HCT116 (cell line): ENCODE data around the gene NCLN. TPM values are rescaled to one million over a fixed set of nuclear protein-coding genes. Genes with fewer than 3 reads are reported as not detected.

ENCODE experiments used
- ATAC-seq: fragments of 200-7000 bp; cut with Tn5 transposase; 2 replicates; pipeline ENCODE4 v1.9.1; 2020; ENCODE audit warnings: mild to moderate bottlenecking, moderate library complexity
- Bru-seq: library from RNA; stranded (reverse); fragments of 400-500 nt; gene quantifications from one replicate; lab custom pipeline; 2021; lab: Mats Ljungman, UMichigan
- BruChase-seq, 2 experiments: library from RNA; stranded (reverse); fragments of 400-500 nt; gene quantifications; one replicate each; lab custom pipeline; 2021; lab: Mats Ljungman, UMichigan
- BruUV-seq: library from RNA; stranded (reverse); fragments of 400-500 nt; replicated peaks from 2 replicates; lab custom pipeline; 2021; lab: Mats Ljungman, UMichigan
- CTCF ChIA-PET: fragments of 300-600 bp; sonication (Branson Sonifier 250); formaldehyde crosslinking; loops from one replicate; lab custom pipeline; 2021; ENCODE audit warnings: antibody characterized with exemption; lab: Charles Lee
- POLR2A ChIA-PET: fragments of 300-600, 350-600 bp; sonication (Branson Sonifier 250); formaldehyde crosslinking; loops from one replicate; lab custom pipeline; 2021; ENCODE audit warnings: antibody characterized with exemption; lab: Charles Lee
- RAD21 ChIA-PET, 2 experiments: fragments of 300-600 bp; sonication (Branson Sonifier 250); formaldehyde crosslinking; loops; one replicate each; lab custom pipeline; 2023; ENCODE audit warnings: low total read pairs in 2 of 2; ENCODE audit not compliant: uncharacterized antibody in 2 of 2, unreplicated experiment in 2 of 2, low non-redundant PET in 1 of 2; lab: Charles Lee
- DNase-seq: peaks from one replicate; pipeline ENCODE4 v3.0.0-alpha.2; 2010; ENCODE audit warnings: low read depth, low spot score
- H2AFZ ChIP-seq: fragments of 200-600 bp; shearing (Covaris generic), sonication (generic); 2 replicates; pipeline ENCODE4 v1.6.1; 2017; ENCODE audit warnings: low read depth, mixed run types, mixed read lengths, antibody characterized with exemption, low read length; ENCODE audit not compliant: poor library complexity, severe bottlenecking
- H3K27ac ChIP-seq: 2 replicates; pipeline ENCODE4 v1.5.1; 2012; ENCODE audit warnings: low read depth, low read length
- H3K27me3 ChIP-seq: fragments of 200-600 bp; sonication (generic); 2 replicates; pipeline ENCODE4 v1.6.1; 2016; ENCODE audit warnings: mixed run types, low read length, mixed read lengths; ENCODE audit not compliant: insufficient read depth
- H3K36me3 ChIP-seq, 2 experiments: fragments of 200-500 bp in 1 of 2; fragments of 200-600 bp in 1 of 2; sonication (Bioruptor generic) in 1 of 2; sonication (generic) in 1 of 2; 2 replicates each; pipeline versions ENCODE4 v1.5.1 to v1.6.1; 2014 to 2016; ENCODE audit warnings: low read length in 2 of 2, inconsistent platforms in 1 of 2, mixed read lengths in 1 of 2, mixed run types in 1 of 2; ENCODE audit not compliant: insufficient read depth in 2 of 2, control insufficient read depth in 1 of 2
- H3K4me1 ChIP-seq, 2 experiments: fragments of 200-600 bp in 1 of 2; sonication (generic) in 1 of 2; 2 replicates each; pipeline versions ENCODE4 v1.5.1 to v1.6.1; 2012 to 2017; ENCODE audit warnings: low read length in 2 of 2, inconsistent platforms in 1 of 2, mild to moderate bottlenecking in 1 of 2, mixed read lengths in 1 of 2, mixed run types in 1 of 2, moderate library complexity in 1 of 2; ENCODE audit not compliant: insufficient read depth in 2 of 2, control insufficient read depth in 1 of 2
- H3K4me2 ChIP-seq: fragments of 200-600 bp; sonication (generic); 2 replicates; pipeline ENCODE4 v1.6.1; 2017; ENCODE audit warnings: mixed run types, low read length, mixed read lengths
- H3K4me3 ChIP-seq, 2 experiments: fragments of 200-600 bp in 1 of 2; sonication (generic) in 1 of 2; replicated peaks in 1 of 2; 2 replicates each; pipeline ENCODE4 v1.5.1; 2011 to 2016; ENCODE audit warnings: low read length in 2 of 2, control low read depth in 1 of 2, low read depth in 1 of 2, mild to moderate bottlenecking in 1 of 2, mixed read lengths in 1 of 2, mixed run types in 1 of 2
- H3K79me2 ChIP-seq: fragments of 200-600 bp; sonication (generic); 2 replicates; pipeline ENCODE4 v1.6.1; 2017; ENCODE audit warnings: mild to moderate bottlenecking, mixed run types, low read length, moderate library complexity, mixed read lengths; ENCODE audit not compliant: insufficient read depth
- H3K9ac ChIP-seq: fragments of 200-600 bp; sonication (generic); 2 replicates; pipeline ENCODE4 v1.6.1; 2016; ENCODE audit warnings: low read length, mixed read lengths
- H3K9me2 ChIP-seq: fragments of 200-600 bp; sonication (generic), shearing (Covaris generic); 2 replicates; pipeline ENCODE4 v1.6.1; 2017; ENCODE audit warnings: mixed run types, mild to moderate bottlenecking, moderate library complexity; ENCODE audit not compliant: insufficient read depth
- H3K9me3 ChIP-seq, 2 experiments: fragments of 200-500 bp in 1 of 2; fragments of 200-600 bp in 1 of 2; sonication (Bioruptor generic) in 1 of 2; sonication (generic) in 1 of 2; 2 replicates each; pipeline ENCODE4 v1.6.1; 2014 to 2017; ENCODE audit warnings: low read length in 2 of 2, mixed read lengths in 2 of 2, inconsistent platforms in 1 of 2, low read depth in 1 of 2, mild to moderate bottlenecking in 1 of 2, mixed run types in 1 of 2, moderate library complexity in 1 of 2; ENCODE audit not compliant: control insufficient read depth in 1 of 2, insufficient read depth in 1 of 2
- H4K20me1 ChIP-seq: fragments of 200-600 bp; sonication (generic), shearing (Covaris generic); 2 replicates; pipeline ENCODE4 v1.6.1; 2017; ENCODE audit warnings: mixed run types, mild to moderate bottlenecking, moderate library complexity; ENCODE audit not compliant: insufficient read depth
- EZH2 ChIP-seq: fragments of 200-600 bp; sonication (generic); IDR thresholded peaks from 2 replicates; pipeline ENCODE4 v1.6.1; 2017; ENCODE audit warnings: antibody characterized with exemption, mixed run types
- POLR2AphosphoS5 ChIP-seq: IDR thresholded peaks from 2 replicates; pipeline ENCODE4 v1.6.1; 2011; ENCODE audit warnings: mild to moderate bottlenecking, low read depth, low read length, moderate library complexity
- SP1 ChIP-seq: IDR thresholded peaks from 2 replicates; pipeline ENCODE4 v1.6.1; 2012; ENCODE audit warnings: low read depth
- TCF7L2 ChIP-seq: IDR thresholded peaks from 2 replicates; pipeline ENCODE4 v1.7.0; 2011; ENCODE audit warnings: borderline replicate concordance, inconsistent platforms; ENCODE audit not compliant: insufficient read depth, insufficient read length; ENCODE audit errors: extremely low read depth
- intact Hi-C: fragments of 100-400 bp; cut with micrococcal nuclease; formaldehyde crosslinking; loops from 2 replicates; pipeline ENCODE4 v1.10.0; 2022
- long read RNA-seq: library from polyadenylated mRNA; unstranded; transcript quantifications from one replicate; pipeline ENCODE4 v2.0.0, GENCODE V29; 2021; ENCODE audit not compliant: unreplicated experiment
- polyA plus RNA-seq: library from polyadenylated mRNA; unstranded; fragments of >200 nt; gene quantifications from 2 replicates; pipeline ENCODE4 v1.2.1, GENCODE V29; 2012; ENCODE audit warnings: missing spikeins
- total RNA-seq: library from RNA; stranded (reverse); gene quantifications from one replicate; pipeline ENCODE4 v1.2.1, GENCODE V29; 2021; ENCODE audit not compliant: unreplicated experiment

The NCLN gene, protein sequence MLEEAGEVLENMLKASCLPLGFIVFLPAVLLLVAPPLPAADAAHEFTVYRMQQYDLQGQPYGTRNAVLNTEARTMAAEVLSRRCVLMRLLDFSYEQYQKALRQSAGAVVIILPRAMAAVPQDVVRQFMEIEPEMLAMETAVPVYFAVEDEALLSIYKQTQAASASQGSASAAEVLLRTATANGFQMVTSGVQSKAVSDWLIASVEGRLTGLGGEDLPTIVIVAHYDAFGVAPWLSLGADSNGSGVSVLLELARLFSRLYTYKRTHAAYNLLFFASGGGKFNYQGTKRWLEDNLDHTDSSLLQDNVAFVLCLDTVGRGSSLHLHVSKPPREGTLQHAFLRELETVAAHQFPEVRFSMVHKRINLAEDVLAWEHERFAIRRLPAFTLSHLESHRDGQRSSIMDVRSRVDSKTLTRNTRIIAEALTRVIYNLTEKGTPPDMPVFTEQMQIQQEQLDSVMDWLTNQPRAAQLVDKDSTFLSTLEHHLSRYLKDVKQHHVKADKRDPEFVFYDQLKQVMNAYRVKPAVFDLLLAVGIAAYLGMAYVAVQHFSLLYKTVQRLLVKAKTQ
- total RNA-seq (119 TPM), Bru-seq, nascent RNA (percentile 69 among the genes with signal in this experiment), BruChase-seq, experiment 1, labeled RNA remaining after a 6-hour chase (percentile 87 among the genes with signal in this experiment), BruChase-seq, experiment 2, labeled RNA remaining after a 2-hour chase (percentile 84 among the genes with signal in this experiment)
- 91.3 and 94.7 TPM in 2 replicates for polyA plus RNA-seq
- long read RNA-seq, full-length matches to known transcripts: 25 of 189 reads
- long read RNA-seq, partial matches to known transcripts: 27 of 189 reads
- long read RNA-seq, other reads (novel, unspliced or antisense): 137 of 189 reads

- Histone ChIP-seq H3K9me2 (no peaks in the 10 kb centered on the region), H3K9me3 (no peaks in the 10 kb centered on the region), H3K9ac (peak within 1 kb of the TSS; percentile 96), H3K27me3 (no peaks in the 10 kb centered on the region), H2AFZ (peak within 1 kb of the TSS; percentile 88), H3K79me2 (peaks cover 48% of the 10 kb centered on the region), H3K4me1 (peaks cover 12 to 32% of the 10 kb centered on the region in 2 experiments; a peak in 3 of 4 replicates), H3K27ac (peak within 1 kb of the TSS; percentile 83), H3K4me2 (peak within 1 kb of the TSS; percentile 76), H3K36me3 (peaks cover 2 to 28% of the 10 kb centered on the region in 2 experiments; a peak in 2 of 4 replicates), H4K20me1 (peaks cover 9% of the 10 kb centered on the region; the same call in 1 of the 2 replicates), H3K4me3 (peak within 1 kb of the TSS; percentile 94 to 96)
- ChIA-PET POLR2A (no interaction called here), CTCF (interaction anchor here (0.6 to 1.4 kb wide), 2 partner anchors 26 to 43 kb away, joined by 3 to 4 read pairs; no protein-coding TSS in a partner anchor), RAD21 (no interaction called here)
- DNase-seq (peak; percentile 91), ATAC-seq (peak; percentile 90)
- TF ChIP-seq EZH2 (no peak), POLR2AphosphoS5 (peak; percentile 73), SP1 (peak; percentile 64), TCF7L2 (peak; percentile 50)
- BruUV-seq: no TSS peak
- intact Hi-C loops: no loop called here
Measured at GRCh38 chr19:3185461-3186159, at the start of gene NCLN. Gene NCLN, plus strand, starts transcription at chr19:3185930. Its CDS starts 101 bp downstream, at chr19:3186031.
